B cell (primary cell): Measurements from ENCODE around the gene DENR. TPM values are rescaled to one million over a fixed set of nuclear protein-coding genes. Genes with fewer than 3 reads are reported as not detected.
"Not testable (repeated sequence)": the region's sequence is repeated elsewhere in the genome, so short reads cannot be mapped to it uniquely, and the experiment has no call there.

ENCODE experiments used
- ATAC-seq: fragments of 200-7000 bp; cut with Tn5 transposase; one replicate; pipeline ENCODE4 v1.10.0; 2021; ENCODE audit warnings: low read depth, mild to moderate bottlenecking, moderate number of reproducible peaks, moderate library complexity
- CTCF ChIA-PET: fragments of 350-600 bp; sonication (Branson Sonifier 250); formaldehyde crosslinking; loops from one replicate; lab custom pipeline; 2021; ENCODE audit warnings: antibody characterized with exemption, inconsistent platforms; lab: Charles Lee
- POLR2A ChIA-PET: fragments of 350-600 bp; sonication (Branson Sonifier 250); formaldehyde crosslinking; loops from one replicate; lab custom pipeline; 2021; ENCODE audit warnings: antibody characterized with exemption; lab: Charles Lee
- DNase-seq: peaks from one replicate; pipeline ENCODE4 v3.0.0; 2013
- H2AFZ ChIP-seq: 2 replicates; pipeline ENCODE4 v1.6.1; 2012; ENCODE audit warnings: mild to moderate bottlenecking, low read depth, low read length; ENCODE audit not compliant: insufficient read depth, poor library complexity, severe bottlenecking
- H3K27ac ChIP-seq, 2 donors: 1 replicate in 1 of 2; 2 replicates in 1 of 2; pipeline ENCODE4 v1.5.1; 2012 to 2013; ENCODE audit warnings: low read length in 2 of 2, mild to moderate bottlenecking in 2 of 2, moderate library complexity in 1 of 2
- H3K27me3 ChIP-seq, 4 experiments: fragments of 200-600 bp in 1 of 4; sonication (generic) in 1 of 4; replicated peaks in 1 of 4; 1 replicate in 2 of 4; 2 replicates in 2 of 4; pipeline versions ENCODE4 v1.6.1 to v1.7.0; 2013 to 2016; ENCODE audit warnings: low read length in 3 of 4, mild to moderate bottlenecking in 2 of 4, mixed read lengths in 1 of 4, moderate library complexity in 1 of 4; ENCODE audit not compliant: insufficient read depth in 4 of 4, control insufficient read depth in 3 of 4; ENCODE audit errors: control extremely low read depth in 1 of 4
- H3K36me3 ChIP-seq, 2 experiments: replicated peaks in 1 of 2; 1 replicate in 1 of 2; 2 replicates in 1 of 2; pipeline versions ENCODE4 v1.6.1 to v1.7.1; 2013; ENCODE audit warnings: low read length in 1 of 2; ENCODE audit not compliant: insufficient read depth in 2 of 2, control insufficient read depth in 1 of 2; ENCODE audit errors: control extremely low read depth in 1 of 2, extremely low read depth in 1 of 2
- H3K4me1 ChIP-seq, 2 donors: fragments of 200-600 bp in 1 of 2; sonication (generic) in 1 of 2; 1 replicate in 1 of 2; 2 replicates in 1 of 2; pipeline versions ENCODE4 v1.5.1 to v1.6.1; 2013 to 2017; ENCODE audit warnings: low read length in 2 of 2; ENCODE audit not compliant: control insufficient read depth in 2 of 2, insufficient read depth in 2 of 2
- H3K4me2 ChIP-seq: replicated peaks from 2 replicates; pipeline ENCODE3; 2012; ENCODE audit warnings: mild to moderate bottlenecking, low read depth, low read length; ENCODE audit not compliant: poor library complexity, severe bottlenecking
- H3K4me3 ChIP-seq, 5 experiments: fragments of 200-600 bp in 1 of 5; sonication (generic) in 1 of 5; 1 replicate in 3 of 5; 2 replicates in 2 of 5; pipeline versions ENCODE4 v1.5.1 to v1.7.0; 2011 to 2016; ENCODE audit warnings: low read length in 4 of 5, mild to moderate bottlenecking in 4 of 5, low read depth in 2 of 5, control low read depth in 1 of 5, moderate library complexity in 1 of 5; ENCODE audit not compliant: insufficient read depth in 1 of 5; ENCODE audit errors: control extremely low read depth in 1 of 5, extremely low read depth in 1 of 5
- H3K79me2 ChIP-seq: fragments of 200-600 bp; sonication (generic); one replicate; pipeline ENCODE4 v1.6.0; 2016; ENCODE audit warnings: low read length; ENCODE audit not compliant: control insufficient read depth, insufficient read depth
- H3K9ac ChIP-seq: fragments of 200-600 bp; sonication (generic); 2 replicates; pipeline ENCODE4 v1.6.1; 2017; ENCODE audit warnings: mild to moderate bottlenecking, low read length, moderate library complexity
- H3K9me3 ChIP-seq, 3 donors: one replicate each; pipeline versions ENCODE4 v1.6.1 to v1.7.1; 2013; ENCODE audit warnings: low read length in 2 of 3; ENCODE audit not compliant: control insufficient read depth in 2 of 3, insufficient read depth in 1 of 3; ENCODE audit errors: control extremely low read depth in 1 of 3
- H4K20me1 ChIP-seq: 2 replicates; pipeline ENCODE4 v1.6.0; 2012; ENCODE audit warnings: mild to moderate bottlenecking, low read length; ENCODE audit not compliant: insufficient read depth, control insufficient read depth, poor library complexity, severe bottlenecking
- H3K27ac Mint-ChIP-seq: one replicate; pipeline ENCODE4 v1.8.0; 2021; ENCODE audit warnings: mixed read lengths
- H3K27me3 Mint-ChIP-seq: one replicate; pipeline ENCODE4 v1.8.0; 2021; ENCODE audit warnings: mixed read lengths
- H3K4me1 Mint-ChIP-seq: one replicate; pipeline ENCODE4 v1.8.0; 2021; ENCODE audit warnings: mixed read lengths
- H3K4me3 Mint-ChIP-seq: one replicate; pipeline ENCODE4 v1.8.0; 2021; ENCODE audit warnings: mixed read lengths
- H3K9me3 Mint-ChIP-seq: one replicate; pipeline ENCODE4 v1.8.0; 2022; ENCODE audit warnings: mixed read lengths; ENCODE audit not compliant: insufficient read depth
- EZH2 ChIP-seq: IDR thresholded peaks from 2 replicates; pipeline ENCODE4 v1.6.1; 2012; ENCODE audit warnings: borderline replicate concordance, low read depth, mild to moderate bottlenecking, moderate library complexity, low read length; ENCODE audit not compliant: insufficient read depth, poor library complexity, severe bottlenecking
- WGBS: methylation state at CpG from one replicate; pipeline ENCODE4 v1.1.5; 2013; ENCODE audit warnings: missing lambda C conversion rate; ENCODE audit not compliant: insufficient coverage; 5-methylcytosine and 5-hydroxymethylcytosine counted together
- intact Hi-C: fragments of 100-400 bp; cut with micrococcal nuclease; formaldehyde crosslinking; loops from one replicate; pipeline ENCODE4 v1.10.0; 2022
- polyA minus RNA-seq: library from RNA; depleted of rRNA, polyadenylated mRNA; stranded (reverse); fragments of >200 nt; gene quantifications from 2 replicates; pipeline ENCODE4 v1.2.3, GENCODE V29; 2012
- polyA plus RNA-seq: library from polyadenylated mRNA; depleted of rRNA; stranded (reverse); fragments of >200 nt; gene quantifications from 2 replicates; pipeline ENCODE4 v1.2.3, GENCODE V29; 2012
- total RNA-seq, 2 donors: library from RNA; stranded (reverse); fragments of 120-200 nt in 1 of 2; gene quantifications; 1 replicate in 1 of 2; 2 replicates in 1 of 2; pipeline versions ENCODE4 v1.2.3 to v1.2.4, GENCODE V29; 2013 to 2022
- TF ChIP-seq, protein P1 (sequence below): fragments of 200-600 bp; IDR thresholded peaks from one replicate; pipeline ENCODE4 v1.8.0; 2022; ENCODE audit warnings: antibody characterized with exemption, mild to moderate bottlenecking

The DENR gene, protein sequence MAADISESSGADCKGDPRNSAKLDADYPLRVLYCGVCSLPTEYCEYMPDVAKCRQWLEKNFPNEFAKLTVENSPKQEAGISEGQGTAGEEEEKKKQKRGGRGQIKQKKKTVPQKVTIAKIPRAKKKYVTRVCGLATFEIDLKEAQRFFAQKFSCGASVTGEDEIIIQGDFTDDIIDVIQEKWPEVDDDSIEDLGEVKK
- total RNA-seq: 54.5 and 59.0 TPM in 2 replicates
- total RNA-seq (2013): 49.0 TPM
- 14.0 and 22.6 TPM in 2 replicates for polyA plus RNA-seq
- 9.4 and 18.2 TPM in 2 replicates for polyA minus RNA-seq

DNA sequence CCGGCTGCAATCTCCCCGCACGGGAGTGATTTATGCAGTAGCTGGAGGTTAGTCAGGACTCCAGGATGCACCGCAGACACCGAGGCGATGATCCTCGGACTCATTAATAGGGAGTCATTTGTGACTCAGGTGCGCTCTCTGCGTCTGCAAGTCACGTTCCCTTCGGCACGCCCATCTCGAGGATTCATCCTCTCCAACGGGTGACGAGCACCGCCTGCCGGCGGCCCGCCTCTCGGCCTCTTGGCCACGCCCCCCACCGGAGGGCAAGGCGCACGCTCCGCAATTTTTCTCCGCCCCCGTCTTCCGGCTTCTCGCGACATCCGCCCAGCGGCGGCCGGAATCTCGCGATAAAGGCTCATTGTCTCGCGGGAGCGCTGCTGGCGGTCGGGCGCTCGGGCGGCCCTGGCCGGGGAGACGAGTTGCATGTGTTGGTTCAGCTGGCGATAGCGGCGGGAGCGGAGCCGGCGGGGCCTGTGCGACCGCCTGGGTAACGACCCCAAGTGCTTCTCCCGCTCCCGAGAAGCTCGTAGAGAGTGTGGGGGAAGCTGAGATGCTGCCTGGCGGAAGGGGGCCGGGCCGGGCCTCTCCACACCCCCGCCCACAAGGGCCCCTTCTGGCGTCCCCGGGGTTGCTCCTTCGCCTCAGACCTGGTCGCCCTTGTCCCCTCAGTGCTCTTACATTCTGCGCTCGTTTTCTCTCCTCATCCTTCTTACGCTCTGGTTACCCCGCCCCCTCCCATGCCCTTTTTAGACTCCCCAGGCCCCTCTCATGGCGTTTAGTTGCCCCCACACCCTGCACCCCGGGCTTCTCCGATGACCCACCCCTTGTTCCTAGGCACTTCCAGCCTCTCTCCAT lies at the start of gene DENR:
Gene DENR (plus strand): TSS at position 361 of the 855 bp plus-strand sequence. CDS start 878 bp downstream, outside the sequence.
- WGBS: under 1% methylated on average over 73 of the region's 73 CpGs
- Histone ChIP-seq H4K20me1 (peaks cover 9% of the 10 kb centered on the region), H3K36me3 (peaks cover 0 to 40% of the 10 kb centered on the region in 2 experiments), H3K79me2 (peaks cover 41% of the 10 kb centered on the region), H3K4me2 (peak within 1 kb of the TSS; percentile 75), H2AFZ (peak within 1 kb of the TSS; percentile 88), H3K9ac (peak within 1 kb of the TSS; percentile 82), H3K27ac (peak within 1 kb of the TSS; percentile 75 to 90), H3K9me3 (no peaks in the 10 kb centered on the region), H3K4me1 (peaks cover 13 to 23% of the 10 kb centered on the region in 2 donors), H3K27me3 (no peaks in the 10 kb centered on the region), H3K4me3 (peak within 1 kb of the TSS; percentile 60 to 83 (median 78))
- Mint-ChIP-seq H3K9me3 (no peaks in the 10 kb centered on the region), H3K4me3 (peak within 1 kb of the TSS; percentile 96), H3K4me1 (peaks cover 48% of the 10 kb centered on the region), H3K27ac (peak within 1 kb of the TSS; percentile 94), H3K27me3 (no peaks in the 10 kb centered on the region)
- intact Hi-C loops: loop anchor here (1.0 to 5.0 kb wide), 8 partner anchors 22 to 486 kb away; partner anchors contain the start of genes ABCB9, CCDC62, KNTC1 and VPS33A
- peak; percentile 99 for DNase-seq
- ChIA-PET POLR2A (interaction anchor here (0.6 to 1.7 kb wide), 3 partner anchors 21 to 206 kb away, joined by 3 to 4 read pairs (median 3); partner anchors contain the start of gene CCDC62), CTCF (interaction anchor here (0.6 to 3.1 kb wide), 7 partner anchors 19 to 353 kb away, joined by 3 to 48 read pairs (median 4); no protein-coding TSS in a partner anchor)
- peak; percentile 94 for ATAC-seq
- TF ChIP-seq, protein P1, sequence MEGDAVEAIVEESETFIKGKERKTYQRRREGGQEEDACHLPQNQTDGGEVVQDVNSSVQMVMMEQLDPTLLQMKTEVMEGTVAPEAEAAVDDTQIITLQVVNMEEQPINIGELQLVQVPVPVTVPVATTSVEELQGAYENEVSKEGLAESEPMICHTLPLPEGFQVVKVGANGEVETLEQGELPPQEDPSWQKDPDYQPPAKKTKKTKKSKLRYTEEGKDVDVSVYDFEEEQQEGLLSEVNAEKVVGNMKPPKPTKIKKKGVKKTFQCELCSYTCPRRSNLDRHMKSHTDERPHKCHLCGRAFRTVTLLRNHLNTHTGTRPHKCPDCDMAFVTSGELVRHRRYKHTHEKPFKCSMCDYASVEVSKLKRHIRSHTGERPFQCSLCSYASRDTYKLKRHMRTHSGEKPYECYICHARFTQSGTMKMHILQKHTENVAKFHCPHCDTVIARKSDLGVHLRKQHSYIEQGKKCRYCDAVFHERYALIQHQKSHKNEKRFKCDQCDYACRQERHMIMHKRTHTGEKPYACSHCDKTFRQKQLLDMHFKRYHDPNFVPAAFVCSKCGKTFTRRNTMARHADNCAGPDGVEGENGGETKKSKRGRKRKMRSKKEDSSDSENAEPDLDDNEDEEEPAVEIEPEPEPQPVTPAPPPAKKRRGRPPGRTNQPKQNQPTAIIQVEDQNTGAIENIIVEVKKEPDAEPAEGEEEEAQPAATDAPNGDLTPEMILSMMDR: peak; percentile 80
- no peak for TF ChIP-seq EZH2

DNA sequence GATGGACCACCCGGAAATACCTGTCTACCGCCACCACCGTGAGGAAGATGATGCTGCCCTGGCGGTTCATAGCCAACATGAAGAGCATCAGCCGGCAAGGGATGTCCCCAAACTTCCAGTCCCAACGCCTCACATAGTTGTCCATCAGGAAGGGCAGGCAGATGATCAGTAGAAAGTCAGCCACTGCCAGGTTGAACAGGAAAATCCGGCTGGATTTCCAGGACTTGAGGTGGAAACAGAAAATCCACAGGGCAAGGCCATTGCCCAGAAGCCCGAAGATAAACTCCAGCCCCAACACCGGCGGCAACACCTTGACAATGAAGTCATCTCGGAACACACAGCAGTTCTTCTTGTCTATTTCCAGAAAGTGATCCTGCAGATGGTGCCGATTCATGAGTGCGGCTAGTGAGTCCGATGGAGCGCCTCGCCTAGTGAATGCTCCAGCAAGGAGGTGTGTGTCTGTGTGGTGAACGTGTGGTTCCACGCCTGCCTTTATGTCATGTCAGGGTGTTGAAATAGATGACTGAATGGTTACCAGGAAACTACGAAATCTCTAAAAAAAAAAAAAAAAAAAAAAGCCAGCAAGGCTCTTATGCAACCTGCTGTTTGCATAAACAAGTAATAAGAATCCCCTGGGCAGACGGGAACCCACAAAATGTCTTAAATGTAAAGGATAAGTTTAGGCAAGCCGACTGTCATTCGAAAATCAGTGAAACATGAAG lies 49.6 kb upstream of the DENR start, which contains the start of gene HCAR2:
Gene HCAR2 (minus strand): TSS at position 468 of the 722 bp plus-strand sequence. CDS start 74 bp downstream, at position 394.
- H2AFZ ChIP-seq, H3K4me1 Mint-ChIP-seq, H3K9me3 Mint-ChIP-seq, H3K4me3 Mint-ChIP-seq, H3K27ac ChIP-seq, H3K4me2 ChIP-seq, H3K4me3 ChIP-seq, H3K4me1 ChIP-seq, POLR2A ChIA-PET, CTCF ChIA-PET, H3K36me3 ChIP-seq, H4K20me1 ChIP-seq, H3K79me2 ChIP-seq, H3K9ac ChIP-seq, H3K27ac Mint-ChIP-seq, intact Hi-C loops, H3K27me3 Mint-ChIP-seq, DNase-seq, H3K27me3 ChIP-seq, ATAC-seq, H3K9me3 ChIP-seq: not testable (repeated sequence)
- WGBS: 93% methylated on average over 17 of the region's 22 CpGs

DNA sequence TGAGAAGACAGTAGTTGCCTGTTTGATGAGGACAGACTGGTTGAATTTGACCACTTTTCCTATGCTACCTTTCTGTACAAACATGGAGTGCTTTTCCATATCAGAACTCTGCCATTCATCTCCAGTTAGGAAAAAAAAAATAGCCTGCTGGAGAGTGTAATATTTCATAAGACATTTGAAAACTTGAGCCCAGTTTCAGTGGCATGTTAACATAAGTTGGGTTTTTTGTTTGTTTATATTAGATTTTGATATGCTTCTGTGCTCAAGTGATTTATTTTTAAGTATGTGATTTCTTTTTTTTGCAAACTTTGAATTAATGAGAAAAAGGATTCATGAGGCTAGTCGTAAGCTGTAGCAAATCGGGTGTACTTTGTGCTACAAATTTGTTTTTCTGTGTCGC lies 48.8 kb upstream of the DENR start:
- H3K4me3 Mint-ChIP-seq, POLR2A ChIA-PET, H2AFZ ChIP-seq, H3K9me3 Mint-ChIP-seq, H3K9ac ChIP-seq, H3K4me3 ChIP-seq, H3K36me3 ChIP-seq, H3K27me3 ChIP-seq, DNase-seq, H3K27me3 Mint-ChIP-seq, H3K4me2 ChIP-seq, H3K27ac Mint-ChIP-seq, H3K4me1 ChIP-seq, H4K20me1 ChIP-seq, CTCF ChIA-PET, H3K27ac ChIP-seq, H3K4me1 Mint-ChIP-seq, H3K79me2 ChIP-seq, ATAC-seq, H3K9me3 ChIP-seq, intact Hi-C loops: not testable (repeated sequence)
- no CpG with 5 or more reads among the region's 3 CpGs for WGBS
